Measurements from ENCODE around the gene PIGS. TPM values are rescaled to one million over a fixed set of nuclear protein-coding genes. Genes with fewer than 3 reads are reported as not detected.

PIGS gene
- total and polyA plus RNA-seq, 9 of the 15 experiments (the other 6 are each of a cell fraction or from before 2014, with no cell fraction given) = 47.5 to 138 (median 57.6) TPM

DNA sequence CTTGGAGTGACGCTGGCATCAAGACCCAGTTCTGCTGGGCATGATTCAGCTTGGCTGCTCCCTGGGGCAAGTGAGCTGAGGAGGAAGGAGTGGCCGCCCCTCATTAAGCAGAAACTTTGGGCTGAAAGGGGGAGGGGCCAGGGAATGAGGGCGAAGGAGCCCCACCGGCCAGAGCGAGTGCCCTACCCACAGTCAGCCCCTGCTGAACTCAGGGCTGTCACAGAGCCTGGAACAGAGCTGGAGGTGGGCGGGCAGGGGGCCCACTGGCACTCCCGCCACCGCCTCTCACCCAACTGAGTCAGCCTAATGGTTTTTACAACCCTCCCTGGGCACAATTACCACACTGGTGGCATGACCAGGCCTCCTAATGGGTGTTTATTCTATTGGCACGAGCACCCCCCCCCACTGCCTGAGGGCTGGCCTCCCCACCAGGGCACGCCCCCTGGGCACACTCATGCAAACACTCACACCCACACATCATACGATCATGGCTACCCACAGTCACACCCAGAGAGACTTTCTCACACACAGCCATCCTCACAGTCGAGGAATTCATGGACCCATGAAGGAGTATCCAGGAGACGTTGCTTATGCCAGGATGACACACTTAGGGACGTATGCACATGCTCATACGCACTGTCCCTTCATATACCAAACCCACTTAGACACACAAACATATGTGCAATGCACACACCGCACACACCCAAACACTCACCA lies 38.1 kb downstream of the PIGS start (continued):
- TF ChIP-seq, protein P1, sequence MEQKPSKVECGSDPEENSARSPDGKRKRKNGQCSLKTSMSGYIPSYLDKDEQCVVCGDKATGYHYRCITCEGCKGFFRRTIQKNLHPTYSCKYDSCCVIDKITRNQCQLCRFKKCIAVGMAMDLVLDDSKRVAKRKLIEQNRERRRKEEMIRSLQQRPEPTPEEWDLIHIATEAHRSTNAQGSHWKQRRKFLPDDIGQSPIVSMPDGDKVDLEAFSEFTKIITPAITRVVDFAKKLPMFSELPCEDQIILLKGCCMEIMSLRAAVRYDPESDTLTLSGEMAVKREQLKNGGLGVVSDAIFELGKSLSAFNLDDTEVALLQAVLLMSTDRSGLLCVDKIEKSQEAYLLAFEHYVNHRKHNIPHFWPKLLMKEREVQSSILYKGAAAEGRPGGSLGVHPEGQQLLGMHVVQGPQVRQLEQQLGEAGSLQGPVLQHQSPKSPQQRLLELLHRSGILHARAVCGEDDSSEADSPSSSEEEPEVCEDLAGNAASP (IDR thresholded peaks at IDR 0.05) = no peak
- TF ChIP-seq, protein P2, sequence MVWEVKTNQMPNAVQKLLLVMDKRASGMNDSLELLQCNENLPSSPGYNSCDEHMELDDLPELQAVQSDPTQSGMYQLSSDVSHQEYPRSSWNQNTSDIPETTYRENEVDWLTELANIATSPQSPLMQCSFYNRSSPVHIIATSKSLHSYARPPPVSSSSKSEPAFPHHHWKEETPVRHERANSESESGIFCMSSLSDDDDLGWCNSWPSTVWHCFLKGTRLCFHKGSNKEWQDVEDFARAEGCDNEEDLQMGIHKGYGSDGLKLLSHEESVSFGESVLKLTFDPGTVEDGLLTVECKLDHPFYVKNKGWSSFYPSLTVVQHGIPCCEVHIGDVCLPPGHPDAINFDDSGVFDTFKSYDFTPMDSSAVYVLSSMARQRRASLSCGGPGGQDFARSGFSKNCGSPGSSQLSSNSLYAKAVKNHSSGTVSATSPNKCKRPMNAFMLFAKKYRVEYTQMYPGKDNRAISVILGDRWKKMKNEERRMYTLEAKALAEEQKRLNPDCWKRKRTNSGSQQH (CRISPR knock-in tag; IDR thresholded peaks at IDR 0.05) = no peak
- no peak for TF ChIP-seq E2F3 (CRISPR knock-in tag; IDR thresholded peaks at IDR 0.05)
- TF ChIP-seq, protein P3, sequence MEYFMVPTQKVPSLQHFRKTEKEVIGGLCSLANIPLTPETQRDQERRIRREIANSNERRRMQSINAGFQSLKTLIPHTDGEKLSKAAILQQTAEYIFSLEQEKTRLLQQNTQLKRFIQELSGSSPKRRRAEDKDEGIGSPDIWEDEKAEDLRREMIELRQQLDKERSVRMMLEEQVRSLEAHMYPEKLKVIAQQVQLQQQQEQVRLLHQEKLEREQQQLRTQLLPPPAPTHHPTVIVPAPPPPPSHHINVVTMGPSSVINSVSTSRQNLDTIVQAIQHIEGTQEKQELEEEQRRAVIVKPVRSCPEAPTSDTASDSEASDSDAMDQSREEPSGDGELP (CRISPR knock-in tag; IDR thresholded peaks at IDR 0.05; ENCODE audit: borderline replicate concordance) = no peak
- no peak for TF ChIP-seq CREBBP (IDR thresholded peaks at IDR 0.05; ENCODE audit: low read depth, low read length)
